NOMO-1 treated with dmso at 0.1 percent for 144 hours (cell line): ENCODE results near the gene FANCC.

Experiments used
- DNase-seq: peaks from one replicate; lab custom pipeline; 2025; ENCODE audit not compliant: unreplicated experiment; lab: John Stamatoyannopoulos, UW

The FANCC gene

DNA sequence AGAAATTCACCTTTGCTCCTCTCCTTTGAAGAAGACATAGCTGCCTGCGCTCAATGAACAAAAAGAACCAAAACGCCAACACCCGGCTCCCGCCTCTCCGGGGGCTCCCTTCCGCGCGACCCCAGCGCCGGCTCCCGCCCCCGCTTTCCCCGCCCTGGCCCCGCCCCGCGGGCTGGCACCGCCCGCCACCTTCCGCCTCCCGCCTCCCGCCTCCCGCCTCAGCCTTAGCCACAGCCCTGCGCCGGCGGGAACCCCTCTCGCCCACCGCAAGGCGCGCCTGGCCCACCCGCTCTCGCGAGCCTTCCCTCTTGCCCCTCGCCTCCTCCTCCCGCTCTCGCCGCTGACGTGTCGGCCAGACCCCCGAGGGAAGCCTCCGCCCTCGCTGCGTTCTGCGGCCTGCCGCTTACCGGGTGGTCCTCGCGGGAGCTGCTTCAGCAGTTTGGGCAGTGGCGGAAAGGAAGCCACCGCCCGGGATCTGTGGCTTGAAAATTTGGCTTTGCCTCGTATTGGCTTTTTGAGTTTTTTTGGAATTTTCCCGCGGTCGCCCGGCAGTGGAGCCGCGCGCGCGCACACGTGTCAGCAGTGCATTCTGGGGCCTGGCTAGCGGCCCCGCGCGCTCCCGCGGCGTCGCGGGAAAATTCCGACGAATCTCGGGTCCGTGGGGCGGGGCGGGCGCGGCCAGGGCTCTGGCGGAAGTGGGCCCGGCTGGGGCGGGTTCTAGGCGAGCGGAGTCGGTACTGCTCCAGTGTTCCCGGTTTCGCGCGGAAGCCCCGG lies at the start of gene FANCC:
FANCC (minus strand) TSS at position 591 of the 774 bp plus-strand sequence. CDS start 68,418 bp downstream, outside the sequence.
- DNase-seq = peak; percentile 79

DNA sequence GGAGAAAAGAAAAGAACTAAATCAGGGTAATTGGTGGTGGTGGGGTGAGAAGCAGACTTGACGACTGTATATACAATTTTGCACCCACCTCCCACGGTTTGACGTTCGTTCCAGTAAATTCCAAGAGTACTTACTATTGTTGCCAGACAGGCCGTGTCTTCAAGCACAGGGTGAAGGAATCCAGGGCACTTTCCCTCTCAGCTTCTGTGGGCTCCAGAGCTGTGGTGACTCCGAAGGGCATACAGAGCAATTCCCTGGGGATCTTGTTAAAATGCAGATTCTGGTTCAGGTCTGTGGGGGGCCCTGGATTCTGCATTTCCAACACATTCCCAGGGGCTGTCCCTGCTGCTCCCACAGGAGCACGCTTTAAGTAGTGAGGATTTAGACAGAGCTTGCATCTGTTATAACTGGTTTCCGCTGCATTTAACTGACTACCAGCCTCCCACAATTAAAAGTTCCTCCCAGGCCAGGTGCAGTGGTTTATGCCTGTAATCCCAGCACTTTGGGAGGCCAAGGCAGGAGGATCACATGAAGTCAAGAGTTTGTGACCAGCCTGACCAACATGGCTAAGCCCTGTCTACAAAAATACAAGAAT lies 49.3 kb upstream of the FANCC start:
- no peak for DNase-seq

GRCh38 chr9:95365766-95366165 lies 48.3 kb upstream of the FANCC start:
- no peak for DNase-seq

GRCh38 chr9:95363051-95363841 lies 45.7 kb upstream of the FANCC start:
- DNase-seq = no peak

GRCh38 chr9:95360866-95361265 lies 43.4 kb upstream of the FANCC start:
- no peak for DNase-seq

- no peak for DNase-seq
Measured at GRCh38 chr9:95357316-95357715, 39.8 kb upstream of the FANCC start.

DNA sequence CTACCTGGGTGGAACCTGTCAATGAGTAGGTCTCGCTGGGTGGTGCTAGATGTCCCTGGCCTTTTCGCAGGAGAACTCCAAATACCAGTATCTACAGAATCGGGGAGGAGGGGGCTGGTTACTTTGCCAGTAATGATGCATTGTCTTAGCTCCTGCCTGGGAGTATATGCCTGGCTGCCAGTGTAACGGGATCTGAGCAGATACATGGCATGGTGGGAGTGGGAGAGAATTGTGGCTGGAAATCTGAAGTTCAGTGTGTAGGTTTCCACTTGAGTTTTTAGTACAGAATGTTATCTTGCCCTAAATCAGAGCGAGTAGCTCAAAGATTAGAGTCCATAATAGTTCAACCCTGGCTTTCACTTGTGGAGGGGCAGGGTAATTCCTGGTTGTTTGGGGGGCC lies 38.0 kb upstream of the FANCC start:
- DNase-seq = no peak

DNA sequence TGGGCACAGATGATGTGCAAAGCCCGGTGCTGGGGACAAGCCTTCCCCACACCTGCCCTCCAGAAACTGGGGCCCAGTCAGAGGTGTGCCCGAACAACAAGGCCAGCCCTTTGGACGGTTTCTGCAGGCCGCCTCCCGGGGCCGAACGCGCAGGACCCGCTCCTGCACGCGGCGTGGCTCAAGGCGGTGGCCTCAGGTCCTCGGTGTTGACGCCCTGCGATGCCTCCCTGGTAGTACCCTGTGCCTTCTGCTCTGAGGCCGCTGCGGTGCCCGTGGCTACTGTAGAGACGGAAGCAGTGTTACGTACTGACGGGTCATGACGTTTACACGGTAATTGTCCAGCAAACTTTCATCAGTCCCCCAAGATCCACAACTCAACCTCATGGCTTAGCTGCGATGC lies 33.5 kb upstream of the FANCC start:
- no peak for DNase-seq

GRCh38 chr9:95350266-95350665 lies 32.8 kb upstream of the FANCC start:
- no peak for DNase-seq

GRCh38 chr9:95349091-95350038 lies 31.9 kb upstream of the FANCC start:
- no peak for DNase-seq

DNA sequence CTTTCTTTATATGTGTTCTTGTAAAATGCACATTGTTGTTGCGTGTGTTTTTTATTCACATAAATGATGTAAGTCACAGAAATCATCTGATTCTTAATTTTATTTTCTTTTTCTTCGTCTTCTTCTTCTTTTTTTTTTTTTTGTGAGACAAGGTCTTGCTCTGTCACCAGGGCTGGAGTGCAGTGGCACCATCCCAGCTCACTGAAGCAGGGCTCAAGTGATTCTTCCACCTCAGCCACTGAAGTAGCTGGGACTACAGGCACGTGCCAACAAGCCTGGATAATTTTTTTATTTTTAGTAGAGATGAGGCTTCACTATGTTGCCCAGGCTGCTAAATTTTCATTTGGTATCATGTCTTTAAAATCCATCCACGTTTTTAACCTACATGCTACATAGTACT lies 28.5 kb upstream of the FANCC start:
- DNase-seq = no peak

DNA sequence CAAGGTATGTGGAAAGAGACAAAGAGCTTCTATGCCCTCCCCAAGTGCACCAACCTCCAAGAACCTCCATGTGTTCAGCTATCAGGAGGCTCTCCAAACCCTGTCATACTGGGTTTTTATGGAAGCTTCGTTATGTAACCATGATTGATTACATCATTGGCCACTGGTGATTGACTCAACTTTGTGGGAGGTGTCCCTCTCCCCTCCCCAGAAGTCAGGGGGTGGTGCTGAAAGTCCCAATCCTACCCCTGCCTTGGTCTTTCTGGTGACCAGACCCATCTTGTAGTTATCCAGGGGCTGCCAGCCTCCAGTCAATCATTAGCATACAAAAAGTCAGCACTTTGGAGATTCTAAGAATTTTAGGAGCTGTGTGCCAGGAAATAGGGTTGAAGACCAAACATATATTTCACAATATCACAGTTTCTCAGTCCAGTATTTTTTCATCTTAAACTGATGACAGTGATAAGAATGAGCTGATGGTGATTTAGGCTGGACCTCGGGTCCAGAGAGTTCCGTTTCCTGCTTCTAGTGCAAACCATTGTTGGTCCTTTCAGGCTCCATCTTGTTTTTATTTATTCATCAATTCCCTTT lies 27.3 kb upstream of the FANCC start:
- DNase-seq = no peak

GRCh38 chr9:95343725-95344287 lies 26.3 kb upstream of the FANCC start:
- no peak for DNase-seq

GRCh38 chr9:95342571-95342970 lies 25.1 kb upstream of the FANCC start:
- DNase-seq = no peak

DNA sequence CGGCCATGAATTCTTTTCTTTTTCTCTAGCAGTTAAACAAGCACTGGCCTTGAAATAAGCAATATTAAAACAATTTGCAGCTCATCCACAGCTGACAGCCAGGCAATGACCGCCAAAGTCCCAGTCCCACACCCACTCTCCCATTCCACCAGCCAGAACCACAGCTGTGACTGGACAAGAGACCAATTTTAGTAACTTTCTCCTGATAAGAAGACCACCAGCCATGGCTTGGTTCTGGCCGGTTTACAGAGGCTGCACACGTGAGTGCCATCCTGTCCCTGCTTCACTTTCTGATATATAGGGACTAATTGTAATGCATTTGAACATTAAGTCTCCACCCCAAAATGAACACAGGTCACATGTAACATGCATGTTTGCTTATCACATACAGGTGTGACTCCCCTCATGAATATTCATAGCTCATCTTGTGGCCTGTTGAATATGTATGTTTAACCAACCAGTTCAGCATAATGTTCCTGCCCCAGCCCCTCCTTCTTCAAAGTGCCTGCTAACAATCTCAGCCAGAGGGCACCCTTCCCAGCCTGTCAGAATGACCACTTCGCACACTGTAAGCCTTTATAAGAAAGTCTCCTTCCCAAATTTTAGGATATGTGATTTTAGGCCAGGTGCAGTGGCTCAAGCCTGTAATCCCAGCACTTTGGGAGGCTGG lies 23.9 kb upstream of the FANCC start:
- DNase-seq = no peak

GRCh38 chr9:95338243-95338642 lies 20.7 kb upstream of the FANCC start:
- DNase-seq = no peak

DNA sequence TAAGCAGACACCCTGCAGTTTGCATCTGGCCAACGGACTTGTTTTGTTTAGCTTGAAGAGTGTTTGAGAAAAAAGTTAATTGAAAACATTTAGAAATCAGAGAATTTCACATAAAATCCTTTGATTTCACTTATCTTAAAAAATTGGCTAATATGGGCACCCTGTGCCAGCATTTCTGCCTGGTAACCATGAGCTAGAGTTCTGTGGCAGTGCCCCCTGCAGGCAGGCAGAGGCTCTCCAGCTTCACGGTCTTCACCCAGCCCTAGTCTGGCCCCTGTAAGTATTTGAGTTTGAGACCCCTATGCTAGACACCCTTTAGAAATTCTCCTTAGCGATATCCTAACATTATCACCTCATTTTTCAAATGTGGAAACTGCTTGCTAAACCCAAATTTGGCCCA lies 18.8 kb upstream of the FANCC start:
- no peak for DNase-seq

DNA sequence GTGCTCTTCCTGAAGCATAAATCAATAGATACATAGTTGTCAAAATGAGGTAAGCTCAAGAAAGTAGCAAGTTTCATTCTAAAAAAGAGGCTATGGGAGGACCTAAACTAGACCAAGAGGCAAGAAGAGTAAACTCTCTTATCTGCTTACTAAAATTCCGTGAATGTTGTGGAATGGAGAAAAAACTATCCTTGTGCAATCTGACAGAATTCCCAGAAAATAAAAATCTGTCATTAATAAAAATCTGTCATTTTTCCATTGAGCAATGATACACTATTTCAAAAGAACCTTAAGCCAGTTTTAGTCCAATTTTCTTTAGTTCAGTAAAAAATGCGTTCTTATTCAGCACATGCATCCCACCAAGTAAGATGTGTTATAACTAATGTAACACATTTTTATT lies 15.9 kb upstream of the FANCC start:
- DNase-seq = no peak

DNA sequence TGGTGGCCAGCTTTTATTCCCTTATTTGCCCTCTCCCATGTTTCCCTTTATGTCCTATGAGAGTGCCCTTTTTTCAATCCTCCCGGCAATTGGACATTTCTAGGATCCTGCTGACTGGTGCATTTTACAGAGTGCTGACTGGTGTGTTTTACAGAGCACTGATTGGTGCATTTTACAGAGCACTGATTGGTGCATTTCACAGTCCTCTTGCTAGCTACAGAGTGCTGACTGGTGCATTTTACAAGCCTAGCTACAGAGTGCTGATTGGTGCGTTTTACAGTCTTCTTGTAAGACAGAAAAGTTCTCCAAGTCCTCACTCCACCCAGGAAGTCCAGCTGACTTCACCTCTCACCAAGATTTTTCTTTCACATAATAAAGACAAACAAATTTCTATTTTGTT lies 15.4 kb upstream of the FANCC start:
- DNase-seq = no peak
